ENCODE data around the gene QTRT2.

The QTRT2 gene

GRCh38 chr3:114119776-114120175, 63.2 kb downstream of the QTRT2 start:
- TF ChIP-seq GATA1 (IDR thresholded peaks at IDR 0.05; ENCODE audit: low read depth, low read length), result no peak
- no peak for TF ChIP-seq POLR2A (IDR thresholded peaks at IDR 0.05; ENCODE audit: low read length)
- no peak for DNase-seq

- no peak for DNase-seq
- TF ChIP-seq GATA1 (IDR thresholded peaks at IDR 0.05; ENCODE audit: low read depth, low read length), result no peak
- TF ChIP-seq POLR2A (IDR thresholded peaks at IDR 0.05; ENCODE audit: low read length), result no peak
Measured at GRCh38 chr3:114120211-114120610, 63.7 kb downstream of the QTRT2 start.

- TF ChIP-seq POLR2A (IDR thresholded peaks at IDR 0.05; ENCODE audit: low read length), result no peak
- TF ChIP-seq GATA1 (IDR thresholded peaks at IDR 0.05; ENCODE audit: low read depth, low read length), result no peak
- DNase-seq, result no peak
Measured at GRCh38 chr3:114122027-114122709, 65.6 kb downstream of the QTRT2 start.

- no peak for DNase-seq
- TF ChIP-seq GATA1 (IDR thresholded peaks at IDR 0.05; ENCODE audit: low read depth, low read length) (no peak), POLR2A (IDR thresholded peaks at IDR 0.05; ENCODE audit: low read length) (no peak)
Measured at GRCh38 chr3:114126461-114126860, 69.9 kb downstream of the QTRT2 start.

GRCh38 chr3:114127517-114127916, 71.0 kb downstream of the QTRT2 start:
- no peak for DNase-seq
- TF ChIP-seq GATA1 (IDR thresholded peaks at IDR 0.05; ENCODE audit: low read depth, low read length), result no peak
- no peak for TF ChIP-seq POLR2A (IDR thresholded peaks at IDR 0.05; ENCODE audit: low read length)

GRCh38 chr3:114128231-114128630, 71.7 kb downstream of the QTRT2 start:
- no peak for DNase-seq
- TF ChIP-seq POLR2A (IDR thresholded peaks at IDR 0.05; ENCODE audit: low read length), result no peak

- TF ChIP-seq GATA1 (IDR thresholded peaks at IDR 0.05; ENCODE audit: low read depth, low read length) (no peak), POLR2A (IDR thresholded peaks at IDR 0.05; ENCODE audit: low read length) (no peak)
- DNase-seq, result no peak
Measured at GRCh38 chr3:114128826-114129225, 72.3 kb downstream of the QTRT2 start.

- TF ChIP-seq GATA1 (IDR thresholded peaks at IDR 0.05; ENCODE audit: low read depth, low read length) (no peak), POLR2A (IDR thresholded peaks at IDR 0.05; ENCODE audit: low read length) (no peak)
Measured at GRCh38 chr3:114132500-114132899, 76.0 kb downstream of the QTRT2 start.

GRCh38 chr3:114133947-114134346, 77.4 kb downstream of the QTRT2 start:
- DNase-seq, result no peak
- no peak for TF ChIP-seq POLR2A (IDR thresholded peaks at IDR 0.05; ENCODE audit: low read length)
- TF ChIP-seq GATA1 (IDR thresholded peaks at IDR 0.05; ENCODE audit: low read depth, low read length), result no peak

More at GRCh38 chr3:114132500-114132899, 76.0 kb downstream of the QTRT2 start:
- no peak for DNase-seq
